Omental fat pad (tissue), 4 donors: ENCODE data around the gene RNU6-9. TPM values are rescaled to one million over a fixed set of nuclear protein-coding genes. Genes with fewer than 3 reads are reported as not detected.

Source experiments
- ATAC-seq: fragments of 150-250 bp; one replicate; pipeline ENCODE4 v1.9.1; 2016; ENCODE audit warnings: mild to moderate bottlenecking, moderate library complexity; ENCODE audit not compliant: low FRiP score
- DNase-seq: peaks from one replicate; pipeline ENCODE4 v3.0.0-alpha.2; 2019; ENCODE audit warnings: low spot score
- total RNA-seq, 4 donors: library from RNA; depleted of rRNA; stranded (reverse); fragments of >200 nt; gene quantifications; one replicate each; pipeline ENCODE4 v1.1.0, GENCODE V29; 2016
- TF ChIP-seq, protein P1 (sequence below), 3 donors: fragments of 450-650 bp; IDR thresholded peaks; one replicate each; pipeline ENCODE4 v1.5.1; 2016 to 2017; ENCODE audit warnings: antibody characterized with exemption in 3 of 3, mild to moderate bottlenecking in 3 of 3, moderate library complexity in 2 of 3

Gene RNU6-9
- total RNA-seq, 4 donors from 2014 or later = not detected

DNA sequence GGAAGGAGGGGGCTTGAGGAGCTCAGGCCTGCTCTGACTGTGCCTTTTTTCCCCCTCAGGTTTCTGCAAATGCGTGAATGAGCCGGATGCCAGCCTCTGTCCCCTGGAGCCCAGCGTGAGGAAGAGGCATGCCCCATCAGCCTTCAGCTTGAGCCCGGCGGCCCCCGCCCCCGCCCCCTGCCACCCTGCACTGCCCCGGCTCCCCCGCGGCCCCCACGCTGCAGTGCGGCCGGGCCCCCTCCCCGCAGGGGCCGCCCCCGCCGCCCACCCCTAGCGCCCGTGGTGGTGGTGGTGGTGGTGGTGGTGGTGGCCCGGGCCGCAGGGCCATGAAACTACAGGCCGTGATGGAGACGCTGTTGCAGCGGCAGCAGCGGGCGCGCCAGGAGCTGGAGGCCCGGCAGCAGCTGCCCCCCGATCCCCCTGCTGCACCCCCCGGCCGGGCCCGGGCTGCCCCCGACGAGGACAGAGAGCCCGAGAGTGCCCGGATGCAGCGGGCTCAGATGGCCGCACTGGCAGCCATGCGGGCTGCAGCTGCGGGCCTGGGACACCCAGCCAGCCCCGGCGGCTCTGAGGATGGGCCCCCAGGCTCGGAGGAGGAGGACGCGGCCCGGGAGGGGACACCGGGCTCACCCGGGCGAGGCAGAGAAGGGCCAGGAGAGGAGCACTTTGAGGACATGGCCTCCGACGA, 36.1 kb downstream of the RNU6-9 start:
- DNase-seq (no peak), ATAC-seq (no peak)
- TF ChIP-seq, protein P1, sequence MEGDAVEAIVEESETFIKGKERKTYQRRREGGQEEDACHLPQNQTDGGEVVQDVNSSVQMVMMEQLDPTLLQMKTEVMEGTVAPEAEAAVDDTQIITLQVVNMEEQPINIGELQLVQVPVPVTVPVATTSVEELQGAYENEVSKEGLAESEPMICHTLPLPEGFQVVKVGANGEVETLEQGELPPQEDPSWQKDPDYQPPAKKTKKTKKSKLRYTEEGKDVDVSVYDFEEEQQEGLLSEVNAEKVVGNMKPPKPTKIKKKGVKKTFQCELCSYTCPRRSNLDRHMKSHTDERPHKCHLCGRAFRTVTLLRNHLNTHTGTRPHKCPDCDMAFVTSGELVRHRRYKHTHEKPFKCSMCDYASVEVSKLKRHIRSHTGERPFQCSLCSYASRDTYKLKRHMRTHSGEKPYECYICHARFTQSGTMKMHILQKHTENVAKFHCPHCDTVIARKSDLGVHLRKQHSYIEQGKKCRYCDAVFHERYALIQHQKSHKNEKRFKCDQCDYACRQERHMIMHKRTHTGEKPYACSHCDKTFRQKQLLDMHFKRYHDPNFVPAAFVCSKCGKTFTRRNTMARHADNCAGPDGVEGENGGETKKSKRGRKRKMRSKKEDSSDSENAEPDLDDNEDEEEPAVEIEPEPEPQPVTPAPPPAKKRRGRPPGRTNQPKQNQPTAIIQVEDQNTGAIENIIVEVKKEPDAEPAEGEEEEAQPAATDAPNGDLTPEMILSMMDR (IDR thresholded peaks at IDR 0.05) = no peak

GRCh38 chr19:929891-930258, 36.6 kb downstream of the RNU6-9 start:
- TF ChIP-seq, protein P1 (IDR thresholded peaks at IDR 0.05) = no peak
- DNase-seq (no peak), ATAC-seq (no peak)

DNA sequence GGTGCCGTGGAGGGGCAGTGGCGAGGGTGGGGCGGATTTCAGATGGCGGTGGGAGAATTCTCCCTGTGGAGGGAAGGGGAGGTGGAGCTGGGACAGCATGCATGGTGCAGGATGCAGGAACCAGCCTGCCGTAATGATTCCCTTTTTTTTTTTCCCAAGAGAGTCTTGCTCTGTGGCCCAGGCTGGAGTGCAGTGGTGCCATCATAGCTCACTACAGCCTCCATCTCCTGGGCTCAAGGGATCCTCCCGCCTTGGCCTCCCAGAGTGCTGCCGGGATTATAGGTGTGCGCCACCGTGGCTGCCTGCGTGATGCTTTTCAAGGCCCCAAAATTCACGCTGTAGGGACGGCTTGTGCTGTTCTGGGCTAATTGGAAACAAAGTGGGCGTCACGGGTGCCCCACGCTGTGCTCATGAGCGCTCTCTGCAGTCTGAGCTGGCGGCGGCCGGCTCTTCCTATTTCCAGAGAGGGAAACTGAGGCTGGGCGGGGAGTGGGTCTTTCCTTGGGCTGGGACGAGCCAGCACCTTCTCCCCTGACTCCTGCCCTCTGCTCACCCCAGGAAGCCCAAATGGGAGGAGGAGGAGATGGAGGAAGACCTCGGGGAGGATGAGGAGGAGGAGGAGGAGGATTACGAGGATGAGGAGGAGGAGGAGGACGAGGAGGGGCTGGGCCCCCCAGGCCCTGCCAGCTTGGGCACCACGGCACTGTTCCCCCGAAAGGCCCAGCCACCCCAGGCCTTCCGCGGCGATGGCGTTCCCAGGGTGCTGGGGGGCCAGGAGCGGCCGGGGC, 38.8 kb downstream of the RNU6-9 start:
- TF ChIP-seq, protein P1 (IDR thresholded peaks at IDR 0.05) = no peak
- DNase-seq (no peak), ATAC-seq (no peak)

- peak; percentile 12 for ATAC-seq
- TF ChIP-seq, protein P1 (IDR thresholded peaks at IDR 0.05) = no peak
Observed at GRCh38 chr19:932648-933552, 39.6 kb downstream of the RNU6-9 start.

GRCh38 chr19:933553-933882, 40.2 kb downstream of the RNU6-9 start:
- ATAC-seq = peak; percentile 1

More at GRCh38 chr19:932648-933552, 39.6 kb downstream of the RNU6-9 start:
- no peak for DNase-seq

GRCh38 chr19:934197-934840, 41.0 kb downstream of the RNU6-9 start:
- TF ChIP-seq, protein P1 (IDR thresholded peaks at IDR 0.05) = no peak
- DNase-seq (no peak), ATAC-seq (no peak)

More at GRCh38 chr19:933553-933882, 40.2 kb downstream of the RNU6-9 start:
- DNase-seq = no peak
- TF ChIP-seq, protein P1 (IDR thresholded peaks at IDR 0.05) = no peak
